Stimulated activated CD8-positive, alpha-beta memory T cell treated with anti-CD3 and anti-CD28 coated beads, Interleukin-2, amount 100 ng/mL, for 1 hour (primary cell): ENCODE data around the gene ATP6V0A1.

ENCODE experiments used
- DNase-seq, 2 donors: peaks; one replicate each; pipeline ENCODE4 v3.0.0-alpha.2; 2020; ENCODE audit warnings: low read depth in 2 of 2

Gene ATP6V0A1

GRCh38 chr17:42561897-42562387 lies 103.3 kb downstream of the ATP6V0A1 start, which contains the start of gene COASY:
TSS of gene COASY (plus strand) at chr17:42562148. CDS start at chr17:42562623, 475 bp downstream.
- DNase-seq: peak; percentile 77 to 86

- no peak for DNase-seq
Measured at GRCh38 chr17:42562388-42563142, 103.9 kb downstream of the ATP6V0A1 start.

- DNase-seq: no peak
Measured at GRCh38 chr17:42563143-42563509, 104.4 kb downstream of the ATP6V0A1 start.

GRCh38 chr17:42563543-42563942 lies 104.9 kb downstream of the ATP6V0A1 start:
- DNase-seq: no peak

GRCh38 chr17:42563950-42564349 lies 105.3 kb downstream of the ATP6V0A1 start:
- DNase-seq: no peak

DNA sequence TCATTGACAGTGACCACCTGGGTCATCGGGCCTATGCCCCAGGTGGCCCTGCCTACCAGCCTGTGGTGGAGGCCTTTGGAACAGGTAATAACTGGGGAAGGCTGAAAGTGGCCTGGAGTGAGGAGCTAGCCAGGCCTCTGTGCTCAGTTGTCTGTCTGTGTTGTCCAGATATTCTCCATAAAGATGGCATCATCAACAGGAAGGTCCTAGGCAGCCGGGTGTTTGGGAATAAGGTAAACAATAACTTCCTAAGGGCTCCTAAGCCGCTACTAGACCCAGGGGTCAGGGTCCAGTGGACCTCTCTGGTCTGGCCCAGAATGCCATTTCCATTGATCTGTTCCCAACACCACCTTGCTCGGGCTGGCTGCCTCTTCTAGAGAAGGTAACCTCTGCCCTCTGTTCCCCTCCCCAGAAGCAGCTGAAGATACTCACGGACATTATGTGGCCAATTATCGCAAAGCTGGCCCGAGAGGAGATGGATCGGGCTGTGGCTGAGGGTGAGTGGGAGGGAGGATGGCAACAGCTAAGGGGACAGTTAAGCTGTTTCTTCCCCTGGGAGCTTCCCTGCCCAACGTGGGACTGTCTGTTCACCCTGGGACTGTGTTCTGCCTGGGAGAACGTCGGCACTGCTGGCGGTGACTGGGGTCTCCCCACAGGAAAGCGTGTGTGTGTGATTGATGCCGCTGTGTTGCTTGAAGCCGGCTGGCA lies 106.3 kb downstream of the ATP6V0A1 start:
- DNase-seq: no peak

- DNase-seq: no peak
Measured at GRCh38 chr17:42565523-42566214, 107.0 kb downstream of the ATP6V0A1 start.

DNA sequence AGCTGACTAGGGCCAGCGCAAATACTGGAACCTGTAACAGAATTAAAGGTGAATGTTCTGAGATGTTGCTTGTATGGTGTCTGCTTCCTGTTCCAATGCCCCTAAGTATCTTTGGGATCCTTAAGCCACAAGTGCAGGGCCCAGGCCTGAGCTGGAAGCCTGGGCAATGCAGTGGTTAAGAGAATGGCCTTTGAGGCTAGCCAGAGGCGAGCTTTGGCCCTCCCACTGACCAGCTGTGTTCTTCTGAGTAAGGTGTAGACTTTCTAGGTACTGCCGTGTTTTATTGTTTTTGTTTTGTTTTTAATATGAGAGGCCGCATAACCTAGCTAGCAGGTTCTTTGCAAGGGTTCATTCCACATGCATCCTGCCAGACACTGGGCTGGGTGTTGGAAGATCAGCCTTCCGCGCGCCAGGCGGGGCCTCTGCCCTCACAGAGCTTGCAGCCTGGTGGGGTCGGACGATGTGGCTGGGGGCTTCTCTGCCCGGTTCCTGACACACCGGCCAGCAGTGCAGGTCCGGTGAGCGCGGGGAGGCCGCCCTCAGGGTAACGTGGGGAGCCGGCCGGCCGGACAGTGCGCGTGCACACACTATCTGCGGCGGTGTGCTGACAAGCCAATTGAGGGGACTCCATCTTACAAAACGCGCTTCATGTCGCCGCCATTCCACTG lies 107.7 kb downstream of the ATP6V0A1 start:
- DNase-seq: no peak

- peak; percentile 82 to 85 for DNase-seq
Measured at GRCh38 chr17:42566883-42567573, 108.3 kb downstream of the ATP6V0A1 start, which contains the start of gene MLX. TSS of gene MLX (plus strand) at chr17:42567100. CDS start at chr17:42567125, 25 bp downstream.

- DNase-seq: no peak
Measured at GRCh38 chr17:42568341-42569111, 109.8 kb downstream of the ATP6V0A1 start.

DNA sequence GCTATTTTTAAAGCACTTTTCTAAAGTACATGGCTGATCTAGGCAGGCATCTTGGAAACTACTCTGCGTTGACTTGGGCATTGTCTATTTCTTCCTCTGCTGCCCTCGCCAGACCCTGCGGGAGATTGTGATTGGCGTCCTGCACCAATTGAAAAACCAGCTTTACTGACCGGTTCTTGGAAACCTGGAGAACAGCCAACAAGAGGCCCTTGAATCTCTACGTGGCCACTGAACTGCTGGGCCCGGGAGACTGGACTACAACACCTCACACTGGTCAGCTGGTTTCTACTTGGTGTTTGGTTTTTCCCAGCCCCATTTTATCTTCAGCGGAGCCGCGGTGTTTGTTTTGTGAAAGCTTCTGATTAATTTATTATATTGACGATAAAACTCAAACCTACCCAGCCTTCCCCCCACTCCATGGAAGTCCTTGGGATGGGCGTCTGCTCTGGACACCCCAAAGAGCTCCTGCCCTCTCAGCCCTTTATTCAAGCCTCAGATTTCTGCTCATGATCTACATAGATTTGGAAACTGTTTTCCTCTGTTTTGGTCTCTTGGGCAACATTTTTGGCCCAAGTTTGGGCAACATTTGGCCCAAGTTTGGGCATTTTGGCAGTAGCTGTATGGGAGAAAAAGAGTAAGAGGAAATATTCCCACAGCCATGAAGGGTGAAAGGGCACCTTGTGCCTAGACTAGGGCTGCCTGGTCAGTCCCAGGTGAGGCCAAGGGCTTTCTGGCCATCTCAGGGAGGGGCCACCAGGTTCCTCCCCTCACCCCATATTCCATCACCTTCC lies 113.0 kb downstream of the ATP6V0A1 start:
- DNase-seq: no peak
